B cell (primary cell): Measurements from ENCODE around the gene AGR2. TPM values are rescaled to one million over a fixed set of nuclear protein-coding genes. Genes with fewer than 3 reads are reported as not detected.

ENCODE experiments used
- ATAC-seq: fragments of 200-7000 bp; cut with Tn5 transposase; one replicate; pipeline ENCODE4 v1.10.0; 2021; ENCODE audit warnings: low read depth, mild to moderate bottlenecking, moderate number of reproducible peaks, moderate library complexity
- CTCF ChIA-PET: fragments of 350-600 bp; sonication (Branson Sonifier 250); formaldehyde crosslinking; loops from one replicate; lab custom pipeline; 2021; ENCODE audit warnings: antibody characterized with exemption, inconsistent platforms; lab: Charles Lee
- POLR2A ChIA-PET: fragments of 350-600 bp; sonication (Branson Sonifier 250); formaldehyde crosslinking; loops from one replicate; lab custom pipeline; 2021; ENCODE audit warnings: antibody characterized with exemption; lab: Charles Lee
- DNase-seq: peaks from one replicate; pipeline ENCODE4 v3.0.0; 2013
- H2AFZ ChIP-seq: 2 replicates; pipeline ENCODE4 v1.6.1; 2012; ENCODE audit warnings: mild to moderate bottlenecking, low read depth, low read length; ENCODE audit not compliant: insufficient read depth, poor library complexity, severe bottlenecking
- H3K27ac ChIP-seq, 2 donors: 1 replicate in 1 of 2; 2 replicates in 1 of 2; pipeline ENCODE4 v1.5.1; 2012 to 2013; ENCODE audit warnings: low read length in 2 of 2, mild to moderate bottlenecking in 2 of 2, moderate library complexity in 1 of 2
- H3K27me3 ChIP-seq, 4 experiments: fragments of 200-600 bp in 1 of 4; sonication (generic) in 1 of 4; replicated peaks in 1 of 4; 1 replicate in 2 of 4; 2 replicates in 2 of 4; pipeline versions ENCODE4 v1.6.1 to v1.7.0; 2013 to 2016; ENCODE audit warnings: low read length in 3 of 4, mild to moderate bottlenecking in 2 of 4, mixed read lengths in 1 of 4, moderate library complexity in 1 of 4; ENCODE audit not compliant: insufficient read depth in 4 of 4, control insufficient read depth in 3 of 4; ENCODE audit errors: control extremely low read depth in 1 of 4
- H3K36me3 ChIP-seq, 2 experiments: replicated peaks in 1 of 2; 1 replicate in 1 of 2; 2 replicates in 1 of 2; pipeline versions ENCODE4 v1.6.1 to v1.7.1; 2013; ENCODE audit warnings: low read length in 1 of 2; ENCODE audit not compliant: insufficient read depth in 2 of 2, control insufficient read depth in 1 of 2; ENCODE audit errors: control extremely low read depth in 1 of 2, extremely low read depth in 1 of 2
- H3K4me1 ChIP-seq, 2 donors: fragments of 200-600 bp in 1 of 2; sonication (generic) in 1 of 2; 1 replicate in 1 of 2; 2 replicates in 1 of 2; pipeline versions ENCODE4 v1.5.1 to v1.6.1; 2013 to 2017; ENCODE audit warnings: low read length in 2 of 2; ENCODE audit not compliant: control insufficient read depth in 2 of 2, insufficient read depth in 2 of 2
- H3K4me2 ChIP-seq: replicated peaks from 2 replicates; pipeline ENCODE3; 2012; ENCODE audit warnings: mild to moderate bottlenecking, low read depth, low read length; ENCODE audit not compliant: poor library complexity, severe bottlenecking
- H3K4me3 ChIP-seq, 5 experiments: fragments of 200-600 bp in 1 of 5; sonication (generic) in 1 of 5; 1 replicate in 3 of 5; 2 replicates in 2 of 5; pipeline versions ENCODE4 v1.5.1 to v1.7.0; 2011 to 2016; ENCODE audit warnings: low read length in 4 of 5, mild to moderate bottlenecking in 4 of 5, low read depth in 2 of 5, control low read depth in 1 of 5, moderate library complexity in 1 of 5; ENCODE audit not compliant: insufficient read depth in 1 of 5; ENCODE audit errors: control extremely low read depth in 1 of 5, extremely low read depth in 1 of 5
- H3K79me2 ChIP-seq: fragments of 200-600 bp; sonication (generic); one replicate; pipeline ENCODE4 v1.6.0; 2016; ENCODE audit warnings: low read length; ENCODE audit not compliant: control insufficient read depth, insufficient read depth
- H3K9ac ChIP-seq: fragments of 200-600 bp; sonication (generic); 2 replicates; pipeline ENCODE4 v1.6.1; 2017; ENCODE audit warnings: mild to moderate bottlenecking, low read length, moderate library complexity
- H3K9me3 ChIP-seq, 3 donors: one replicate each; pipeline versions ENCODE4 v1.6.1 to v1.7.1; 2013; ENCODE audit warnings: low read length in 2 of 3; ENCODE audit not compliant: control insufficient read depth in 2 of 3, insufficient read depth in 1 of 3; ENCODE audit errors: control extremely low read depth in 1 of 3
- H4K20me1 ChIP-seq: 2 replicates; pipeline ENCODE4 v1.6.0; 2012; ENCODE audit warnings: mild to moderate bottlenecking, low read length; ENCODE audit not compliant: insufficient read depth, control insufficient read depth, poor library complexity, severe bottlenecking
- H3K27ac Mint-ChIP-seq: one replicate; pipeline ENCODE4 v1.8.0; 2021; ENCODE audit warnings: mixed read lengths
- H3K27me3 Mint-ChIP-seq: one replicate; pipeline ENCODE4 v1.8.0; 2021; ENCODE audit warnings: mixed read lengths
- H3K4me1 Mint-ChIP-seq: one replicate; pipeline ENCODE4 v1.8.0; 2021; ENCODE audit warnings: mixed read lengths
- H3K4me3 Mint-ChIP-seq: one replicate; pipeline ENCODE4 v1.8.0; 2021; ENCODE audit warnings: mixed read lengths
- H3K9me3 Mint-ChIP-seq: one replicate; pipeline ENCODE4 v1.8.0; 2022; ENCODE audit warnings: mixed read lengths; ENCODE audit not compliant: insufficient read depth
- EZH2 ChIP-seq: IDR thresholded peaks from 2 replicates; pipeline ENCODE4 v1.6.1; 2012; ENCODE audit warnings: borderline replicate concordance, low read depth, mild to moderate bottlenecking, moderate library complexity, low read length; ENCODE audit not compliant: insufficient read depth, poor library complexity, severe bottlenecking
- WGBS: methylation state at CpG from one replicate; pipeline ENCODE4 v1.1.5; 2013; ENCODE audit warnings: missing lambda C conversion rate; ENCODE audit not compliant: insufficient coverage; 5-methylcytosine and 5-hydroxymethylcytosine counted together
- intact Hi-C: fragments of 100-400 bp; cut with micrococcal nuclease; formaldehyde crosslinking; loops from one replicate; pipeline ENCODE4 v1.10.0; 2022
- polyA plus RNA-seq: library from polyadenylated mRNA; depleted of rRNA; stranded (reverse); fragments of >200 nt; gene quantifications from 2 replicates; pipeline ENCODE4 v1.2.3, GENCODE V29; 2012
- total RNA-seq, 2 donors: library from RNA; stranded (reverse); fragments of 120-200 nt in 1 of 2; gene quantifications; 1 replicate in 1 of 2; 2 replicates in 1 of 2; pipeline versions ENCODE4 v1.2.3 to v1.2.4, GENCODE V29; 2013 to 2022
- TF ChIP-seq, protein P1 (sequence below): fragments of 200-600 bp; IDR thresholded peaks from one replicate; pipeline ENCODE4 v1.8.0; 2022; ENCODE audit warnings: antibody characterized with exemption, mild to moderate bottlenecking

AGR2 gene
- total and polyA plus RNA-seq, 2 donors (not counting 1 experiment from before 2014, with no cell fraction given): not detected

DNA sequence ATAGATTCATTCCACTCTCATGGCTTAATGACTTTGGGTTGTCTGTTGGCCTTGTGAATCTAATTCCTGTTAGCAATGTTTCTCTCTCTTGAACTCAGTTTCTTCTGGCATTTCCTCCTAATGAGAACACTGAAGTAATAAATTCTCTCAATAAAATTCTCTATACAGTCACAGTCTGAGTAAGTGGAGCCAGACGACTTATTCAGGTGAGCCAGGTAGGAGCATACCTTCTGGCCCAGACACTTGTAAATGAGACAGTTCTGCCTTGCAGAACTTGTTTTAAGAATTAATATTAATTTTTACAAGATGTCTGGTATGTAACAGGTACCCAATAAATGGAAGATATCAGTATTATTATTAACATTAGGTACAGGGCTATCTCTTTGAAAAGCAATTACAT, 28.6 kb upstream of the AGR2 start:
- Histone ChIP-seq H3K79me2 (no peaks in the 10 kb centered on the region), H3K27ac (no peak overlapping the region), H3K36me3 (no peaks in the 10 kb centered on the region), H3K4me3 (no peak overlapping the region), H3K4me2 (no peak overlapping the region), H3K27me3 (no peaks in the 10 kb centered on the region), H2AFZ (no peak overlapping the region), H3K9me3 (no peaks in the 10 kb centered on the region), H4K20me1 (no peaks in the 10 kb centered on the region), H3K9ac (no peak overlapping the region), H3K4me1 (peaks cover 0 to under 1% of the 10 kb centered on the region in 2 donors)
- ChIA-PET CTCF (no interaction called here), POLR2A (no interaction called here)
- no peak for DNase-seq
- Mint-ChIP-seq H3K27ac (no peak overlapping the region), H3K4me1 (peaks cover 1% of the 10 kb centered on the region), H3K27me3 (no peaks in the 10 kb centered on the region), H3K9me3 (peaks cover 4% of the 10 kb centered on the region), H3K4me3 (no peak overlapping the region)
- WGBS: no CpG with 5 or more reads among the region's 1 CpG
- intact Hi-C loops: no loop called here
- no peak for ATAC-seq
- no peak for TF ChIP-seq EZH2

DNA sequence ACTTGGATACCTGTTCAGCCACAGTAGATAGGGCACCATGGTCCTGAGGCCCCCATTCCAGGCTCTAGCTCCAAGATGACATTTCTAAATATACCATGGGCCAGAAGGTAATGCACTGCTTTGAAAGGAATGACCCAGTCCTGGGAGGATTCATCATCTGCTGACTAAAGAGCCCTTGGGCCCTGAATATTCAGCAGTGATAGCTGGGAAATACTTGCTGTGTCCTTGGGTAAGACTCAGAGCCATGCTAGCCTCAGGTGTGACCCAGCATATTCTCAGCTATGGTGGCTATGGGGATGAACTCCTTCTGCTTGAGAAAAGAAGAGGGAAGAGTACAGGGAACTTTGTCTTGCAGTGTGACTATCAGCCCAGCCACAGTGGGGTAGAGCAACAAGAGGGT, 21.3 kb upstream of the AGR2 start:
- no peak overlapping the region for H2AFZ ChIP-seq
- ATAC-seq: no peak
- intact Hi-C loops: no loop called here
- TF ChIP-seq, protein P1, sequence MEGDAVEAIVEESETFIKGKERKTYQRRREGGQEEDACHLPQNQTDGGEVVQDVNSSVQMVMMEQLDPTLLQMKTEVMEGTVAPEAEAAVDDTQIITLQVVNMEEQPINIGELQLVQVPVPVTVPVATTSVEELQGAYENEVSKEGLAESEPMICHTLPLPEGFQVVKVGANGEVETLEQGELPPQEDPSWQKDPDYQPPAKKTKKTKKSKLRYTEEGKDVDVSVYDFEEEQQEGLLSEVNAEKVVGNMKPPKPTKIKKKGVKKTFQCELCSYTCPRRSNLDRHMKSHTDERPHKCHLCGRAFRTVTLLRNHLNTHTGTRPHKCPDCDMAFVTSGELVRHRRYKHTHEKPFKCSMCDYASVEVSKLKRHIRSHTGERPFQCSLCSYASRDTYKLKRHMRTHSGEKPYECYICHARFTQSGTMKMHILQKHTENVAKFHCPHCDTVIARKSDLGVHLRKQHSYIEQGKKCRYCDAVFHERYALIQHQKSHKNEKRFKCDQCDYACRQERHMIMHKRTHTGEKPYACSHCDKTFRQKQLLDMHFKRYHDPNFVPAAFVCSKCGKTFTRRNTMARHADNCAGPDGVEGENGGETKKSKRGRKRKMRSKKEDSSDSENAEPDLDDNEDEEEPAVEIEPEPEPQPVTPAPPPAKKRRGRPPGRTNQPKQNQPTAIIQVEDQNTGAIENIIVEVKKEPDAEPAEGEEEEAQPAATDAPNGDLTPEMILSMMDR: no peak
- TF ChIP-seq EZH2: no peak
- Mint-ChIP-seq H3K4me1 (no peaks in the 10 kb centered on the region), H3K9me3 (peaks cover 6% of the 10 kb centered on the region), H3K27ac (no peak overlapping the region), H3K27me3 (peaks cover 22% of the 10 kb centered on the region), H3K4me3 (no peak overlapping the region)
- H3K9ac ChIP-seq: no peak overlapping the region
- POLR2A ChIA-PET: no interaction called here
- no peaks in the 10 kb centered on the region for H3K79me2 ChIP-seq
- CTCF ChIA-PET: no interaction called here
- no peaks in the 10 kb centered on the region for H3K36me3 ChIP-seq
- H3K4me1 ChIP-seq: no peaks in the 10 kb centered on the region
- H3K4me3 ChIP-seq: no peak overlapping the region
- H4K20me1 ChIP-seq: no peaks in the 10 kb centered on the region
- DNase-seq: no peak
- no peak overlapping the region for H3K27ac ChIP-seq
- H3K4me2 ChIP-seq: no peak overlapping the region
- H3K9me3 ChIP-seq: peaks cover 0 to 1% (median 0%) of the 10 kb centered on the region in 3 donors
- H3K27me3 ChIP-seq: peaks cover 0 to 10% (median 0%) of the 10 kb centered on the region in 4 experiments
